Prostate gland (tissue), 2 donors: ENCODE measurements around the gene CSF3. TPM values are rescaled to one million over a fixed set of nuclear protein-coding genes. Genes with fewer than 3 reads are reported as not detected.

ENCODE experiments used
- DNase-seq: peaks from one replicate; pipeline ENCODE4 v3.0.0-alpha.2; 2019; ENCODE audit warnings: low spot score
- H3K27ac ChIP-seq, 2 donors: fragments of 200-600 bp; sonication (generic); 2 replicates each; pipeline ENCODE4 v1.5.1; 2017 to 2019
- H3K27me3 ChIP-seq: fragments of 200-600 bp; sonication (generic); replicated peaks from 2 replicates; pipeline ENCODE4 v1.5.1; 2019; ENCODE audit not compliant: insufficient read depth
- H3K36me3 ChIP-seq, 2 donors: fragments of 200-600 bp; sonication (generic); 1 replicate in 1 of 2; 2 replicates in 1 of 2; pipeline versions ENCODE4 v1.5.1 to v1.8.1; 2017 to 2019
- H3K4me1 ChIP-seq: fragments of 200-600 bp; sonication (generic); replicated peaks from 2 replicates; pipeline ENCODE4 v1.5.1; 2019
- H3K4me3 ChIP-seq, 2 donors: fragments of 200-600 bp; sonication (generic); 2 replicates each; pipeline ENCODE4 v1.5.1; 2017 to 2019
- H3K9me3 ChIP-seq: fragments of 200-600 bp; sonication (generic); 2 replicates; pipeline ENCODE4 v1.5.1; 2017
- POLR2A ChIP-seq: fragments of 450-650 bp; IDR thresholded peaks from one replicate; pipeline ENCODE4 v1.6.1; 2016; ENCODE audit warnings: antibody characterized with exemption, mild to moderate bottlenecking
- POLR2AphosphoS5 ChIP-seq: sonication (generic); formaldehyde crosslinking; IDR thresholded peaks from one replicate; pipeline ENCODE4 v1.6.1; 2017; ENCODE audit warnings: antibody characterized with exemption
- WGBS: methylation state at CpG from one replicate; pipeline ENCODE4 v1.1.5; 2018; 5-methylcytosine and 5-hydroxymethylcytosine counted together
- intact Hi-C: fragments of 100-400 bp; cut with DNase I; formaldehyde crosslinking; loops from one replicate; pipeline ENCODE4 v1.14.2; 2022
- total RNA-seq, 2 donors: library from RNA; depleted of rRNA; stranded (reverse); fragments of >200 nt; gene quantifications; one replicate each; pipeline ENCODE4 v1.1.0, GENCODE V29; 2016
- TF ChIP-seq, protein P1 (sequence below), 4 experiments: fragments of 200-600 bp in 2 of 4; fragments of 450-650 bp in 2 of 4; sonication (generic) in 2 of 4; IDR thresholded peaks; 1 replicate in 3 of 4; 2 replicates in 1 of 4; pipeline ENCODE4 v1.5.1; 2016 to 2019; ENCODE audit warnings: antibody characterized with exemption in 4 of 4, mild to moderate bottlenecking in 2 of 4, moderate library complexity in 2 of 4

The CSF3 gene
- total RNA-seq, 2 donors from 2014 or later: 0.41 to 2.2 TPM

DNA sequence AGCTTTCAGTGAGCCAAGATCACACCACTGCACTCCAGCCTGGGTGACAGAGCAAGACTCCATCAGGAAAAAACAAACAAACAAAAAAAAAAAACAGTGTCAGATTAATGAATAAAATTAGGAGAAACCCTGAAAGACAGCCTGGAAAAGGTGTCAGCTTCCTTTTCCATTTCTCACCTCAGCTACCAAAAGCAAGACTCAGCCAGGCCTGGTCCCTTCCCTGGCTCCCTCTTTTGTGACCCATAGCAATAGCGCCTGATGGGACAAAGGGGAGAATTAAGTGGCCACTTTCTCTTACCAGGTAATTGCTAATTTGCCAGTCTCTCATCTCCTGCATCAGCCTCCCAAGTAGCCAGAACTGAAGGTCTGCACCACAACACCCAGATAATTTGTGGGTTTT is 43.6 kb downstream of the CSF3 start:
- no peaks in the 10 kb centered on the region for H3K9me3 ChIP-seq
- WGBS: 95% methylated on average over 1 of the region's 1 CpG
- no peaks in the 10 kb centered on the region for H3K36me3 ChIP-seq
- H3K4me1 ChIP-seq: no peaks in the 10 kb centered on the region
- peak overlapping the region; percentile 43 to 74 for H3K27ac ChIP-seq
- no peak for TF ChIP-seq POLR2A
- TF ChIP-seq, protein P1, sequence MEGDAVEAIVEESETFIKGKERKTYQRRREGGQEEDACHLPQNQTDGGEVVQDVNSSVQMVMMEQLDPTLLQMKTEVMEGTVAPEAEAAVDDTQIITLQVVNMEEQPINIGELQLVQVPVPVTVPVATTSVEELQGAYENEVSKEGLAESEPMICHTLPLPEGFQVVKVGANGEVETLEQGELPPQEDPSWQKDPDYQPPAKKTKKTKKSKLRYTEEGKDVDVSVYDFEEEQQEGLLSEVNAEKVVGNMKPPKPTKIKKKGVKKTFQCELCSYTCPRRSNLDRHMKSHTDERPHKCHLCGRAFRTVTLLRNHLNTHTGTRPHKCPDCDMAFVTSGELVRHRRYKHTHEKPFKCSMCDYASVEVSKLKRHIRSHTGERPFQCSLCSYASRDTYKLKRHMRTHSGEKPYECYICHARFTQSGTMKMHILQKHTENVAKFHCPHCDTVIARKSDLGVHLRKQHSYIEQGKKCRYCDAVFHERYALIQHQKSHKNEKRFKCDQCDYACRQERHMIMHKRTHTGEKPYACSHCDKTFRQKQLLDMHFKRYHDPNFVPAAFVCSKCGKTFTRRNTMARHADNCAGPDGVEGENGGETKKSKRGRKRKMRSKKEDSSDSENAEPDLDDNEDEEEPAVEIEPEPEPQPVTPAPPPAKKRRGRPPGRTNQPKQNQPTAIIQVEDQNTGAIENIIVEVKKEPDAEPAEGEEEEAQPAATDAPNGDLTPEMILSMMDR (IDR thresholded peaks at IDR 0.05): no peak
- TF ChIP-seq POLR2AphosphoS5: no peak
- no peaks in the 10 kb centered on the region for H3K27me3 ChIP-seq
- intact Hi-C loops: no loop called here
- H3K4me3 ChIP-seq: no peak overlapping the region
- no peak for DNase-seq

DNA sequence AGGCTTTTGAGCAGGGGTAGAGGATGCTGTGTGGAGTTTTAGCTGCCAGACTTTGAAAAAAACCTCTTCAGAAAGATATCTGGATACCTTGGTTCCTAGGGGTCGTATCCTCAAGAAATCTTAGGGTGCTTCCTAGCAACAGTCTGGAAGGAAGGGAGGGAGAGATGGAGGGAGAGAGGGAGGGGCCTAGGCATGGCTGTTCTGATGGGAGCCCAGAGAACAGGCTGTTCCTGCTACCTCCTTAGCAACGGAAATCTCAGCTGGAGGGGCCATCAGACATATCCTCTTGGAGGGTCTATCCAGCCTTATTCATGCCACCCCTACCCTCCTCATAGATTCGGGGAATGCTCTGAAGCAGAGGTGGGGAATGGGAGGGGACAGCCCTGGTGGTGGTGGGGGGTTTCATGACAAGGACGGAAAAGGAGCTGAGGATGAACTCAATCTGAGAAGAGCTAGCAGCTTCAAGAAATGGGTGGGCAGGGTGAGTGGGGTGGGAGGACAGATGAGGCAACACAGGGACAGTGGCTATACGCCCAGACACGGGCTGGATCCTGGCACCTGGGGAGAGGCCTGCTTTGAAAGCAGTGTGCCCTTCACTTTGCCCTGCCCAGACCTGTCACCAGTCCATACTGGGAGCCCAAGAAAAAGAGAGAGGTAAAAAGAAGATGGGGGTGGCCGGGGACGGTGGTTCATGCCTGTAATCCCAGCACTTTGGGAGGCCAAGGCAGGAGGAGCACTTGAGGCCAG is 44.7 kb downstream of the CSF3 start:
- no peaks in the 10 kb centered on the region for H3K27me3 ChIP-seq
- no peaks in the 10 kb centered on the region for H3K4me1 ChIP-seq
- no peak for DNase-seq
- 58% methylated on average over 8 of the region's 8 CpGs for WGBS
- intact Hi-C loops: loop anchor here (5.0 kb wide), 3 partner anchors 37 to 107 kb away; no protein-coding TSS in a partner anchor
- no peak overlapping the region for H3K4me3 ChIP-seq
- H3K27ac ChIP-seq: no peak overlapping the region
- no peaks in the 10 kb centered on the region for H3K9me3 ChIP-seq
- TF ChIP-seq POLR2A (no peak), POLR2AphosphoS5 (no peak)
- TF ChIP-seq, protein P1 (IDR thresholded peaks at IDR 0.05): no peak
- H3K36me3 ChIP-seq: no peaks in the 10 kb centered on the region

DNA sequence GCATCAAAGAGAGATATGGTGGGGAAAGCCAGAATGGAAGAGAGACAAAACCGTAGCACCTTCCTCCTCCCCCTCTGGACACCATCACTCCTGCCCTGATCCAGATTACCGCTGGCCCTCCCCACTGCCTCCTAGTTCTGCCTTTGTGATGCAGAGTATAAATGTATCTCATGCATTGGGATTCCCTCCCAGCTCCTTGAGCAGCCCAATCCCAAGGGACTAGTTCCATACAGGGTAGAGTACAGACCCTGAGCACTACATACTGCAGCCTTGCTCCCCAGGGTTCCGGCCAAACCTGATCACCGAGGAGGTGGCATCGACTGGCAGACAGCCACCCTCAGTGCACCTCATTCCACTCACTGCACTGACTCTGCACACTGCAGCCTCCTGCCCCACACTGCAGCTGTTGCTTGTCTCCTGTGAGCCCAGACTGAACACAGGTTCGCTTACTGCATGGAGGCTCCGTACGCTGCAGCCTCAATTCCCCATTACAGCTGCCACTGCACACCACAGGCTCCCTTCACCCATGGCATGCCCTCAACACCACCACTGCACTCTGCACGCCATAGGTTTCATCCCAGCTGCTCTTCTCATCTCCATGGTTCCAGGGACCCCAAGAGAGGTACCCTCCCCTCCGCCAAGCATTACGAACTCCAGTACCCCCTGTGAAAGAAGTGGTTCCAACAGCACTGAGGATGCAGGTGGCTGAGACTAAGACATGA is 45.8 kb downstream of the CSF3 start:
- no peak for TF ChIP-seq POLR2AphosphoS5
- TF ChIP-seq POLR2A: no peak
- WGBS: 71% methylated on average over 11 of the region's 11 CpGs
- H3K27me3 ChIP-seq: no peaks in the 10 kb centered on the region
- DNase-seq: no peak
- no peak overlapping the region for H3K4me3 ChIP-seq
- intact Hi-C loops: loop anchor here (5.0 kb wide), 3 partner anchors 36 to 106 kb away; no protein-coding TSS in a partner anchor
- no peaks in the 10 kb centered on the region for H3K36me3 ChIP-seq
- H3K4me1 ChIP-seq: no peaks in the 10 kb centered on the region
- no peaks in the 10 kb centered on the region for H3K9me3 ChIP-seq
- no peak overlapping the region for H3K27ac ChIP-seq

DNA sequence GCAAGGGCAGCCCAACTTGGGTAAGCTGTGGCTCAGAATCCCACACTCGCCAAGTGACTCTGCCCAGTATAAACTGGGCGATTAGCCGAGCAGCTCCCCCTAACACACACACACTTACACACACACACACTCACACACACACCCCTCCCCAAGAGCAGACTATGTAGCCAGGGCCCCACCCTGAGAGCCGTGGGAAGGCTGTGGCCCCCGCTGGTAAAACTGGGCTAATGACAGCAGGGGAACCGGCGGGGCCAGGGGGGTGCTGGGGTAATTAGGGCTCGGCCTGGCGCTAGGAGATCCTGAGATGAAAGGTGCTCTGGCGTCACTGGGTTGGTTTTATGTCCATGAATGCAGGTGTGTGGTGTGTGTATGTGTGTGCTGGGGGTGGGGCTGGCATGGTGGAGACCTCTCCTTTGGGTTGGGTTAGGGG is 46.4 kb downstream of the CSF3 start:
- Histone ChIP-seq H3K36me3 (no peaks in the 10 kb centered on the region), H3K4me1 (no peaks in the 10 kb centered on the region), H3K27ac (no peak overlapping the region), H3K4me3 (no peak overlapping the region), H3K9me3 (no peaks in the 10 kb centered on the region), H3K27me3 (no peaks in the 10 kb centered on the region)
- intact Hi-C loops: loop anchor here (5.0 kb wide), 3 partner anchors 36 to 106 kb away; no protein-coding TSS in a partner anchor
- TF ChIP-seq, protein P1 (IDR thresholded peaks at IDR 0.05): no peak
- TF ChIP-seq POLR2A: no peak
- no peak for TF ChIP-seq POLR2AphosphoS5
- DNase-seq: no peak
- 60% methylated on average over 10 of the region's 10 CpGs for WGBS

DNA sequence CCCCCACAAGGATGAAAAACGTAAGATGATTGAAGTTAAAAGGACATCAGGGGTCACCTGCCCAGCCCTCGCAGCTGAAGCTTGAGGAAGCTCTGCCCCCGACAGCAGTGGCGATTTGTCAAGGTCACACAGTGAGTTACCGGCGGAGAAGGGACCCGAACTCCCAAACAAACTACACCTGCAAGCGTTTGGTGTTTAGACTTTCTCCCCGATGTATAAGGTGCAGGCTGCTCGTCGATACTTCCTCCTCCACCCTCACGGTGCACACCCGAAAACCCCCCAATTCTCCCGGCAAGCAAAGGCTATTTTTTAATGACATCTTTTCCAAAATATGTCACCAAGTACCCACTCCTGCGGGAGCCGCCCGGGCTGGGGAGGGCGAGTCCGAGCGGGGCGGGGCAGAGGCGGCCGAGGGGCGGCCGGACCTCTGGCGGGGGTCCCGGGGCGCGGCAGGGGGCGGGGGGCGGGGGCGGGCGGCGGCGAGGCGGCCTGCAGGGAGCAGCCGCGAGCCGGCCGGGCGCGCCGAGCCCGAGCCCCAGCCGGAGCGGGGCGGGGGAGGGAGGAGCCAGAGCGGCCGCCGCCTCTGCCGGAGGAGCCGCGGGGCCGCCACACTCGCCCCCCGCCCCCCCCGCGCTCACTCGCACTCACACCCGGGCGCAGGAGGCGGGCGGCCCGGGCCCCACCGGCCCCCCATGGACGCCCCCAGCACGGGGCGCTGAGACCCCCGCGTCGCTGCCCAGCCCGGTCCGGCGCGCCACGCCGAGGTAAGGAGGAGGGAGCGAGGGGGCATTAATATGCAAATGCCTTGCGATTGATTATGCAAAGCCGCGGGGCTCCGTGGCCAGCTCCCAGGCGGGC is 47.3 kb downstream of the CSF3 start, which contains the start of gene THRA:
THRA (plus strand) TSS at position 637 of the 858 bp plus-strand sequence. CDS start 11,524 bp downstream, outside the sequence.
- H3K4me3 ChIP-seq: peak within 1 kb of the TSS; percentile 99
- H3K27me3 ChIP-seq: no peaks in the 10 kb centered on the region
- intact Hi-C loops: loop anchor here (1.0 to 5.0 kb wide), 4 partner anchors 13 to 105 kb away; no protein-coding TSS in a partner anchor
- no peaks in the 10 kb centered on the region for H3K36me3 ChIP-seq
- WGBS: 4% methylated on average over 23 of the region's 83 CpGs
- H3K9me3 ChIP-seq: no peaks in the 10 kb centered on the region
- peak; percentile 40 for TF ChIP-seq POLR2A
- TF ChIP-seq, protein P1 (IDR thresholded peaks at IDR 0.05): peak in 1 of 4 experiments; percentile 31
- no peak for TF ChIP-seq POLR2AphosphoS5
- DNase-seq: peak; percentile 75
- H3K4me1 ChIP-seq: no peaks in the 10 kb centered on the region
- H3K27ac ChIP-seq: peak within 1 kb of the TSS; percentile 93
